ENCODE measurements around the gene CACYBP. TPM values are rescaled to one million over a fixed set of nuclear protein-coding genes. Genes with fewer than 3 reads are reported as not detected.

Gene CACYBP
- 52.6 TPM for total RNA-seq

GRCh38 chr1:174999936-175000696, at the start of gene CACYBP:
Gene CACYBP (plus strand): TSS chr1:174999947. CDS start chr1:175000181, 234 bp downstream.
- no peak for ATAC-seq

- no peak for ATAC-seq
Measured at GRCh38 chr1:174953285-174954072, 46.3 kb upstream of the CACYBP start.

GRCh38 chr1:174954073-174954460, 45.7 kb upstream of the CACYBP start:
- ATAC-seq: no peak

- ATAC-seq: no peak
Measured at GRCh38 chr1:174954671-174955669, 44.8 kb upstream of the CACYBP start.

- ATAC-seq: no peak
Measured at GRCh38 chr1:174956086-174956485, 43.7 kb upstream of the CACYBP start.

- ATAC-seq: no peak
Measured at GRCh38 chr1:174956976-174957375, 42.8 kb upstream of the CACYBP start.

GRCh38 chr1:174957829-174958228, 41.9 kb upstream of the CACYBP start:
- no peak for ATAC-seq

GRCh38 chr1:174958396-174958795, 41.4 kb upstream of the CACYBP start:
- ATAC-seq: no peak

- ATAC-seq: no peak
Measured at GRCh38 chr1:174960362-174960761, 39.4 kb upstream of the CACYBP start.

GRCh38 chr1:174963529-174964125, 36.1 kb upstream of the CACYBP start:
- no peak for ATAC-seq

- peak; percentile 98 for ATAC-seq
Measured at GRCh38 chr1:174964261-174964971, 35.3 kb upstream of the CACYBP start.

- ATAC-seq: peak; percentile 4
Measured at GRCh38 chr1:174964972-174965361, 34.8 kb upstream of the CACYBP start.

GRCh38 chr1:174965362-174966007, 34.3 kb upstream of the CACYBP start:
- ATAC-seq: peak; percentile 15

- ATAC-seq: peak; percentile 64
Measured at GRCh38 chr1:174966008-174966572, 33.7 kb upstream of the CACYBP start.

- no peak for ATAC-seq
Measured at GRCh38 chr1:174967845-174968705, 31.7 kb upstream of the CACYBP start.

- ATAC-seq: no peak
Measured at GRCh38 chr1:174968750-174969244, 30.9 kb upstream of the CACYBP start.

GRCh38 chr1:174969977-174970376, 29.8 kb upstream of the CACYBP start:
- no peak for ATAC-seq

GRCh38 chr1:174971466-174971865, 28.3 kb upstream of the CACYBP start:
- ATAC-seq: no peak

GRCh38 chr1:174971902-174972301, 27.8 kb upstream of the CACYBP start:
- ATAC-seq: no peak

Data from esophagus mucosa (tissue), 1 donor.